ENCODE measurements around the gene CTBS. TPM values are rescaled to one million over a fixed set of nuclear protein-coding genes. Genes with fewer than 3 reads are reported as not detected.

Gene CTBS
- total RNA-seq, 4 donors from 2014 or later = 12.2 to 23.5 (median 16.4) TPM

DNA sequence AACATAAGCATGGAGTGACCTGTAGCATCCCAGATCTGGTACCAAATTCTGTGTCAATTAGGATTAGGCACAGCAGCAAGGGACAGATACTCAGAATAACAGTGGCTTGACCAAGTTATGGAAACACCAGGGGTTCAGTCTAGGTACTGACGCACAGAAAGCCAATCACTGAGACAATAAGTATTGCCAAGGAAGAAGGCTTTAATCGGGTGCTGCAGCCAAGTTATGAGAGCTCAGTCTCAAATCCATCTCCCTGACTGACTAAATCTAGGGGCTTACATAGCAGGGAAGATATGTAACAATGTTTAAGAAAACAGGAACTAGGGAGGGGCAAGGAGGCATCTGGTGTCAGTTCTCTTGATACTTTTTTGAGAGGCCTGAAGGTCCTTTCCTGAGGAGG is 39.6 kb upstream of the CTBS start:
- DNase-seq (ENCODE audit: low spot score) (no peak), ATAC-seq (ENCODE audit: low FRiP score) (no peak)
- TF ChIP-seq, protein P1, sequence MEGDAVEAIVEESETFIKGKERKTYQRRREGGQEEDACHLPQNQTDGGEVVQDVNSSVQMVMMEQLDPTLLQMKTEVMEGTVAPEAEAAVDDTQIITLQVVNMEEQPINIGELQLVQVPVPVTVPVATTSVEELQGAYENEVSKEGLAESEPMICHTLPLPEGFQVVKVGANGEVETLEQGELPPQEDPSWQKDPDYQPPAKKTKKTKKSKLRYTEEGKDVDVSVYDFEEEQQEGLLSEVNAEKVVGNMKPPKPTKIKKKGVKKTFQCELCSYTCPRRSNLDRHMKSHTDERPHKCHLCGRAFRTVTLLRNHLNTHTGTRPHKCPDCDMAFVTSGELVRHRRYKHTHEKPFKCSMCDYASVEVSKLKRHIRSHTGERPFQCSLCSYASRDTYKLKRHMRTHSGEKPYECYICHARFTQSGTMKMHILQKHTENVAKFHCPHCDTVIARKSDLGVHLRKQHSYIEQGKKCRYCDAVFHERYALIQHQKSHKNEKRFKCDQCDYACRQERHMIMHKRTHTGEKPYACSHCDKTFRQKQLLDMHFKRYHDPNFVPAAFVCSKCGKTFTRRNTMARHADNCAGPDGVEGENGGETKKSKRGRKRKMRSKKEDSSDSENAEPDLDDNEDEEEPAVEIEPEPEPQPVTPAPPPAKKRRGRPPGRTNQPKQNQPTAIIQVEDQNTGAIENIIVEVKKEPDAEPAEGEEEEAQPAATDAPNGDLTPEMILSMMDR (IDR thresholded peaks at IDR 0.05) = no peak

DNA sequence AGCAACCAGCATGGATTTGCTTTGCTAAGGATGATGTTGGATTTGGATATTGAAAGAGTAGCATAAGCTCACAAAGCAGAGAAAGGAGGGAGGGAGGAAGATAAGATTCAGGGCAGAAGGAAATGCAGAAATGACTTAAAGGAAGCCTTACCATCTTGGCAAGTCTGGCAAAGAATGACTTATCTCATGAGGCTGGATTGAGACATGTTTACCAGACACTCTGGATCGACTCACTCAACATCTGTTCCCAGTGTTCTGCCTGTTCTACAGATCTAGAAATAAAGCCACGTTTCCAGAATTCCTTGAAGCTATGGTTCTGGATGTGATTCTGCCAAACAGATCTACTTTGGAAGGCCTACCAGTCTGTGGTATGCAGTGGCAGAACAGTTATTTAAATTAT is 38.8 kb upstream of the CTBS start:
- ATAC-seq (ENCODE audit: low FRiP score) (no peak), DNase-seq (ENCODE audit: low spot score) (no peak)
- TF ChIP-seq, protein P1 (IDR thresholded peaks at IDR 0.05) = no peak

DNA sequence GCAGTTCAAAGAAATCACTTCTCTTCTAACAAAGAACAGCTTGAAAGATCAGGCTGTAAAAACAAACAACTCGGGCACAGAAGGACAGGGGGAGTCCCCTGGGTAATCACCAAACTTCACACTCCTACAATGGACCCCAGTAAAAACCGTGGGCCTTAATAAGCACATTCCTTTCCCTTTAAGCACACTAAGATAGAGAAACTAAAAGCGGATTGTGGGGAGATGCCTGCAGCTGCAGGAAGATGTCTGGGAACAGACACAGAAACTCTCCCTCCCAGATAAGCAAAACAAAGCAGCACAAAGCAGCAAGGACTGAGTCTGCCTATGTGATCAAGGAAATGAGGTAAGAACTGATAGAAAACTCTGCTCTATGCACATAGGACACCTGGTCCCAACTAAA is 37.6 kb upstream of the CTBS start:
- ATAC-seq (ENCODE audit: low FRiP score) = no peak
- TF ChIP-seq, protein P1 (IDR thresholded peaks at IDR 0.05) = no peak
- no peak for DNase-seq (ENCODE audit: low spot score)

DNA sequence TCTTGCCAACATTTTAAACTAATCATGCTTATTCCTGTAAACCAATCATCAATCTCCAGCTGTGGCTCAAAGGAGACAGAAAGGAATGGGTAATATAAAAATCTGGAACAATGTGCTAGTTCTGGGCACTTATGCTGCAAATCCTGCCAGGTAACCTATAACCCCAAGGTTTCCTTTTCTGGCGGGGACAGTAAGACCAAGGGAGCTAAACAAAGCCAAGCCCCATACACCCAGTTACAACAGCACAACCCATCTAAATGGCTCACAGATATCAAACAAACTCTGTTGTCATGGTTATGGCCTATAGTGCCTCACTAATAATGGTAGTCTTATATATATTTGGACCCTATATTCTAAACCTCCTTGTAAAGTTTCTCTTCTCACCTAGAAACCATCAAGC is 36.9 kb upstream of the CTBS start:
- no peak for ATAC-seq (ENCODE audit: low FRiP score)
- TF ChIP-seq, protein P1 (IDR thresholded peaks at IDR 0.05) = no peak
- no peak for DNase-seq (ENCODE audit: low spot score)

DNA sequence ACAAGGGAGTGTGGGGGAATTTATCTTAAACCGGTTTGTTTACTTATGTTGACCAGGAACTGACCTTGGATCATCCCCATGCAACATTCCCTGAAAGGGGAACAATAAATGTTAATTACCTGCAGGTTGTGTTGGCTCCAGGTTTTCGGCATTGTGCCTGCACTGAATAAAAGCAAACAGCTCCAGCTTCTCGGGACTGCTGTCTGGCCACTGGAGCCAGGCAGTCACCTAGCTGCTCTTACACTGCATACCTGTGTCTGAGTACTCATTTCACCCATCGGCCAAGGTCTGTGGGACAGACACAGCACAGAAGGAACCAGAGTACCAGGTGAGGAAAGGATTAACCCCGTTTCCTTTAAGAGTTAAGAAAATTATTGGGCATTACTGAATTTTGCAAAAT is 32.7 kb upstream of the CTBS start:
- DNase-seq (ENCODE audit: low spot score) = no peak
- TF ChIP-seq, protein P1 (IDR thresholded peaks at IDR 0.05) = no peak
- no peak for ATAC-seq (ENCODE audit: low FRiP score)

DNA sequence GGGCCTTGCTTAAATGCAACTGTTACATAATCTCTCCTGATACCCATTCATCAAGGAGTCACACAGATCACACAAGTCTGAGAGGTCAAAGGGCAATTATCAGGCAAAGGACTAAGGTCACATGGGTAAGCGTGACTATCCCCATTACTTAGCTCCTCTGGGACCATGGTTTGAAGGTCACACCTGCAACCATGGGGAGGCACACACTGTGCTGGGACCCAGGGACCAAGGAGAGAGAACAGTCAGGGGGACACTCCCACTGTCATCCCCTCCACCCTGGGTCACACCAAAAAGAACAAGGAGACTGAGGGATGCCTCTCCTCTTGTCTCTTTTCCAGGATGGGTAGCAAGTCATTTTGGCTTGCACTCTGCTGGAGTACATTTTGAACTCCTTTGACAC is 30.9 kb upstream of the CTBS start:
- ATAC-seq (ENCODE audit: low FRiP score) (no peak), DNase-seq (ENCODE audit: low spot score) (no peak)
- TF ChIP-seq, protein P1 (IDR thresholded peaks at IDR 0.05) = no peak

DNA sequence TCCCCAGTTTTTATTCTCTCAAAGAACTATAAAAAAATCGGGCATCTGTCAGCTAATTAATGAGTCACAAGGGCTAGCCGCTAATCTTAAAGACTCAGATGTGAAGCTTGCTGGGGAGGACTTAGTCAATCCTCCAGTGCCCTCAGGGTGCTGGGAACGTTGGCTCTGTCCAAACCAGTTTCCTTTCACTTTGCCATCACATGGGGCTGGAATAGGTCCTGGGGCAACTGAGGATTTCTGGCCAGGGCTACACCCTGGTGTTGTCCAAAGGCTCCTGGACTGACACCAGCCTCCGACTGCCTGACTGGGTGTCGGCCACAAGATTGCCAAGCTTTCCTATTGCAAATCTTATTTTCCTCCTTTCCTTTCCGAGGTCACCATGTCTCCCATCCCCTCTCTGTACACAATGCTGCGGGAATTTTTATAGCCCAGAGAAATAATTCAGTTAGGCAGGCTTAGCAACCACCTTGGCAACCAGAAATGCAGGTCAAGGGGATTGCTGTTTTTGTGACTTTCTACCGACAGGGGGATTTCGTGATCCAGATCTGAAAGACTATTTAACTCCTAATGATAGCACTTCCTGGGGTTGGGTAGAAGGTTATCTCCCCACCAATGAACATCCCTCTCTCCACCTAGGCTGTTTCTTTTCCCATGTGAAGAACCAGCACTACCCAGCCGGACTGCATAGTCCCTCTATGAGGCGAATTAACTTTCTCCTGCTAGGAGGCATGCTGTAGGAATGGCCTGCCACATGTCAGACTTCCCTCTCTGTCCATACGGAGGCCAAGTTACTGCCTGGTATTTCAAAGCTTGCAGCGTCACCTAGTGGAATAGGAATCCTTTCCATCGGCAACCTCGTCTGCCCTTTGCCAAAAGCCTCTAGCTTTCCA is 29.9 kb upstream of the CTBS start:
- TF ChIP-seq, protein P1 (IDR thresholded peaks at IDR 0.05) = no peak
- DNase-seq (ENCODE audit: low spot score) (no peak), ATAC-seq (ENCODE audit: low FRiP score) (peak; percentile 82)
